Posterior cingulate gyrus (tissue), 11 donors: Measurements from ENCODE around the gene TMSB15C.
"Not testable (repeated sequence)": the region's sequence is repeated elsewhere in the genome, so short reads cannot be mapped to it uniquely, and the experiment has no call there.

Source experiments
- DNase-seq, 10 donors: peaks; one replicate each; pipeline versions ENCODE4 v3.0.0 to v3.0.0-alpha.2; 2020 to 2021; ENCODE audit warnings: mixed read lengths in 3 of 10
- intact Hi-C: fragments of 100-400 bp; cut with DNase I; formaldehyde crosslinking; loops from one replicate; pipeline ENCODE4 v1.15.1; 2023

The TMSB15C gene

DNA sequence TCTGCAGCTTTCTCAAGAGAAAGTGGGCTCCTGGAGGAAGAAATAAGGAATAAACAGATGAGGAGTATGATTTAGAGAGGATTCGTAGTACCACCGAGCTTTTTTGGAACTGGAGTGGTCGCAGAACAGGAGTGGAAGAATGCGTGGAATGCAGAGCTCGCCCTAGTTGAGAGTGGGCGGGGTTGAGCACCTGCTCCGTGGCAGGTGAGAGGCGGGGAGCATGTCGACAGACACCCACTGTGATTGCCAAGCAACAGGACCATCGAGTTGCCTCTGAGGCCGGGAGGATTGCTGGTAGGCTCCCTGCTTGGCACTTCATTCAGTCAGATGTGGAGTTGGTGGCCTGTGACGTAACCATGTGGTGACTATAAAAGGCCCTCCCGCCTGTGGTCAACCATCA is 21.1 kb downstream of the TMSB15C start:
- DNase-seq, intact Hi-C loops: not testable (repeated sequence)

- peak in 1 of 10 donors; percentile 68 for DNase-seq
- intact Hi-C loops = no loop called here
Measured at GRCh38 chrX:104047171-104047570, 28.9 kb downstream of the TMSB15C start.

- no peak for DNase-seq
- intact Hi-C loops = no loop called here
Measured at GRCh38 chrX:104045642-104046041, 30.4 kb downstream of the TMSB15C start.

- intact Hi-C loops = no loop called here
- no peak for DNase-seq
Measured at GRCh38 chrX:104041003-104041402, 35.0 kb downstream of the TMSB15C start.

DNA sequence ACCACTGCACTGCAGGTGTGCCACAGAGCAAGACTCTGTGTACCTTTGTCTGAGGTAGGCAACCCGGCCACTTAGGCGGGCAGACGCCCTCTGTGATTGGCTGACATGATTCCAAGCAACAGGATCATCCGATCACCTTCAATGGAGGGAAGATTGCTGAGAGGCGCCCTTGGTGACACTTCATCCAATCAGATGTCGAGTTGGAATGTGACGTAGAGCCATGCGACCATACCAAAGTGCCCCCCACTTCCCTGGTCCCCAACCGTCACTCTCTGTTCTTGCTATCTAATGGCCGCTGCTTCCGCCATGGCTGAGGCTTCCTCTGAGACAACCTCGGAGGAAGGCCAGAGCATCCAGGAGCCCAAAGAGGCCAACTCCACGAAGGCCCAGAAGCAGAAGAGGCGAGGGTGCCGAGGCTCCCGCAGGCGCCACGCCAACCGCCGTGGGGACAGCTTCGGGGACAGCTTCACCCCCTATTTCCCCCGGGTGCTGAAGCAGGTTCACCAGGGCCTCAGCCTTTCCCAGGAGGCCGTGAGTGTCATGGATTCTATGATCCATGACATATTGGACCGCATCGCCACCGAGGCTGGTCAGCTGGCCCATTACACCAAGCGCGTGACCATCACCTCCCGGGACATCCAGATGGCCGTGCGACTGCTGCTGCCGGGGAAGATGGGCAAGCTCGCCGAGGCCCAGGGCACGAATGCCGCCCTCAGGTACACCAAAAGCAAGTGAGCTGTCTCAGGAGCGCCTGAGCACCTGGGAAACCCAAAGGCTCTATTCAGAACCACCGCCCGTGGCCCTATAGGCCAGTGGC is 36.1 kb downstream of the TMSB15C start, which contains the start of gene H2BW2:
Gene H2BW2 (plus strand): TSS at position 268 of the 817 bp plus-strand sequence. CDS start 39 bp downstream, at position 307.
- DNase-seq = peak in 2 of 10 donors; percentile 53 to 78
- intact Hi-C loops = no loop called here
